Urinary bladder (tissue), 4 donors: ENCODE results near the gene CD44. TPM values are rescaled to one million over a fixed set of nuclear protein-coding genes. Genes with fewer than 3 reads are reported as not detected.
"Not testable (repeated sequence)": the region's sequence is repeated elsewhere in the genome, so short reads cannot be mapped to it uniquely, and the experiment has no call there.

ENCODE experiments used
- DNase-seq: peaks from one replicate; pipeline ENCODE4 v3.0.0-alpha.2; 2015; ENCODE audit errors: extremely low spot score
- H3K27ac ChIP-seq: one replicate; pipeline ENCODE4 v1.5.1; 2013; ENCODE audit warnings: low read depth, mild to moderate bottlenecking, moderate library complexity
- H3K36me3 ChIP-seq: one replicate; pipeline ENCODE4 v1.6.1; 2013; ENCODE audit warnings: mild to moderate bottlenecking, moderate library complexity; ENCODE audit not compliant: insufficient read depth
- H3K4me1 ChIP-seq: one replicate; pipeline ENCODE4 v1.6.1; 2013; ENCODE audit warnings: mild to moderate bottlenecking, moderate library complexity; ENCODE audit not compliant: insufficient read depth
- H3K4me3 ChIP-seq: one replicate; pipeline ENCODE4 v1.5.1; 2013; ENCODE audit warnings: low read depth, low read length
- WGBS: extraction: QIAGEN DNeasy Blood & Tissue Kit; methylation state at CpG from one replicate; pipeline ENCODE4 v1.1.7; 2013; 5-methylcytosine and 5-hydroxymethylcytosine counted together
- polyA plus RNA-seq: library from polyadenylated mRNA; stranded (reverse); fragments of 200-250 nt; gene quantifications from one replicate; pipeline ENCODE4 v1.2.3, GENCODE V29; 2013
- total RNA-seq: library from RNA; depleted of rRNA; stranded (reverse); fragments of >200 nt; gene quantifications from one replicate; pipeline ENCODE4 v1.2.3, GENCODE V29; 2014
- donor health status: healthy with polysubstance abuse.
- donor health status: healthy.

Gene CD44
- total and polyA plus RNA-seq, 2 donors, result 152 to 225 TPM

DNA sequence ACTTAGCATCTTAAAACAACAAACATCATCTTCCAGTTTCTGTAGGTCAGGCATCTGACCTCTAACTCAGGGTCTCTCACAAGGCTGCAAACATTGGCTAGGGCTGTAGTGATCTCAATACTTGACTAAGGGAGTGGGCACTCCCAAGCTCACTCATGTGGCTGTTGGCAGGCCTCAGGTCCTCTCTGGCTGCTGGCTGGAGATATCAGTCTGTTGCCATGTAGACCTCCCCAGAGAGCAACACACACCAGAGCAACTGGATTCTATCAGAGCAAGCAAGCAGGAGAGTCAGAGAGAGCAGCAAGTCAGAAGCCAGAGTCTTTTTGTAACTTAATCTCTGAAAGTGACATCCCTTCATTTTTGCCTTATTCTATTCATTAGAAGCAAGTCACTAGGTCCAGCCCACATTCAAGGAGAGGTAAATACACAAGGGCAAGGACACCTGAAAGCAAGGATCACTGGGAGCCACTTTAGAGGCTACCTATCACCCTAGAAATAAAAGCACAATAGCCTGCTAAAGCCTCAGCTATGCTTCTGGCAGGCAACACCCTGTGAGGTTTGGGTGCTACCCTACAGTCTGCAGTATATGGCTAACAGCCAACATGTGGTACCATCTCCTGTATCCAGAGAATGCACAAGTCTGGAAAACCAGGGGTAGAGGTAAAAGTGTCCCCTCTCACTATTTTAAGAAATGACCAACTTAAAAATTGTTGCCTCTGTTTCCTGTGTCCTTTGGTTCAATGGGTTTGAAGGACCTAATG lies 33.5 kb upstream of the CD44 start:
- no peak for DNase-seq

DNA sequence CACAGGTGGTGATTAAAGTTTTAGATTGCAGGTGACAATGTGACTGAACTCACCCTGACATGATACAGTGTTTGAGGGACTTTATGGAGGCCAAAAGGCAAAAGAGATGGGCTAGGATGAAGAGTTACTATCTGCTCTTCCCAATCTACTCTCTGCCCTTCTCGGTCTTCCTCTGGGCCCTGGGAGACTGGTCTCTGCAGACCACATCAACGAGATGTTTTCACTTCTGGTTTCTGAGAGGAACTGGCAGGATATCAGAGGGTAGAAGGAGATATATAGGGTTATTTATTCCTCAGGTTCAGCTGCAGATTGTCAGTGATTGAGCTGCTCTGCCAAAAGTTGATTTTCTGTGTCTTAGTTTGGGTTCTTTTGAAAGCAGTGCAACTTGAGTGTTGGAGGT lies 32.4 kb upstream of the CD44 start:
- no peak for DNase-seq
- 71% methylated on average over 2 of the region's 2 CpGs for WGBS

More for the DNA sequence above, 33.5 kb upstream of the CD44 start:
- no peak overlapping the region for H3K4me3 ChIP-seq
- no peak overlapping the region for H3K27ac ChIP-seq
- H3K36me3 ChIP-seq, result no peaks in the 10 kb centered on the region
- no peaks in the 10 kb centered on the region for H3K4me1 ChIP-seq

DNA sequence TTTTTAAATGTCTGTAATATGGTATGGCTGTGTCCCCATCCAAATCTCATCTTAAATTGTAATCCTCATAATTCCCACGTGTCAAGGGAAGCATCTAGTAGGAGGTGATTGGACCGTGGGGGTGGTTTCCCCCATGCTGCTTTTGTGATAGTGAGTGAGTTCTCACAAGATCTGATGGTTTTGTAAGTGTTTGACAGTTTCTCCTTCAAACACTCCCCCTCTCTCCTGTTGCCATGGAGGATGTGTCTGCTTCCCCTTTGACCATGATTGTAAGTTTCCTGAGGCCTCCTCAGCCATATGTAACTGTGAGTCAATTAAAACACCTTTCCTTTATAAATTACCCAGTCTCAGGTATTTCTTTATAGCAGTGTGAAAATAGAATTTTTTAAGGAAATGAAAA lies 31.1 kb upstream of the CD44 start:
- Histone ChIP-seq H3K27ac (no peak overlapping the region), H3K36me3 (no peaks in the 10 kb centered on the region), H3K4me3 (no peak overlapping the region), H3K4me1 (no peaks in the 10 kb centered on the region)
- DNase-seq, result no peak
- 76% methylated on average over 2 of the region's 2 CpGs for WGBS

More for the DNA sequence above, 32.4 kb upstream of the CD44 start:
- no peaks in the 10 kb centered on the region for H3K36me3 ChIP-seq
- H3K27ac ChIP-seq, result no peak overlapping the region
- H3K4me3 ChIP-seq, result no peak overlapping the region
- H3K4me1 ChIP-seq, result no peaks in the 10 kb centered on the region

DNA sequence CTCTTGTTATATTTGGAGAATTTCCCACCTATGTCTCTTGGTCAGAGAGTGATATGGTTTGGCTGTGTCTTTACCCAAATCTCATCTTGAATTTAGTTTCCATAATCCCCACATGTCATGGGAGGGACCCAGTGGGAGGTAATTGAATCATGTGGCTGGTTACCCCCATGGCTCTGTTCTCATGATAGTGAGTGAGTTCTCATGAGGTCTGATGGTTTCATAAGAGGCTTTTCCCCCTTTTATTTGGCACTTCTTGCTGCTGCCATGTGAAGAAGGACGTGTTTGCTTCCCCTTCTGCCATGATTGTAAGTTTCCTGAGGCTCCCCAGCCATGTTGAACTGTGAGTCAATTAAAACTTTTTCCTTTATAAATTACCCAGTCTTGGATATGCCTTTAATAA lies 30.6 kb upstream of the CD44 start:
- H3K27ac ChIP-seq, DNase-seq, H3K4me1 ChIP-seq, H3K4me3 ChIP-seq, H3K36me3 ChIP-seq: not testable (repeated sequence)
- WGBS, result 92% methylated on average over 1 of the region's 1 CpG

DNA sequence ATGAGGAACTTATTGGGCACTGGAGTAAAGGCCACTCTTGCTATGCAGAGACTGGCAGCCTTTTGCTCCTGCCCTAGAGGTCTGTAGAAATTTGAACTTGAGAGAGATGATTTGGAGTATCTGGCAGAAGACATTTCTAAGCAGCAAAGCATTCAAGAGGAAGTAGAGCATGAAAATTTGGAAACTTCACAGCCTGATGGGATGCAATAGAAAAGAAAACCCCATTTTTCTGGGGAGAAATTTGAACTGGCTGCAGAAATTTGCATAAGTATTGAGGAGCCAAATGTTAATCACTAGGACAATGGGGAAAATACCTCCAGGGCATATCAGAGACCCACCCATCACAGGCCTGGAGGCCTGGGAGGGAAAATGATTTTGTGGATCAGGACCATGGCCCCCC lies 29.9 kb upstream of the CD44 start:
- no peak overlapping the region for H3K27ac ChIP-seq
- no peaks in the 10 kb centered on the region for H3K36me3 ChIP-seq
- no peak for DNase-seq
- no peak overlapping the region for H3K4me3 ChIP-seq
- H3K4me1 ChIP-seq, result no peaks in the 10 kb centered on the region

DNA sequence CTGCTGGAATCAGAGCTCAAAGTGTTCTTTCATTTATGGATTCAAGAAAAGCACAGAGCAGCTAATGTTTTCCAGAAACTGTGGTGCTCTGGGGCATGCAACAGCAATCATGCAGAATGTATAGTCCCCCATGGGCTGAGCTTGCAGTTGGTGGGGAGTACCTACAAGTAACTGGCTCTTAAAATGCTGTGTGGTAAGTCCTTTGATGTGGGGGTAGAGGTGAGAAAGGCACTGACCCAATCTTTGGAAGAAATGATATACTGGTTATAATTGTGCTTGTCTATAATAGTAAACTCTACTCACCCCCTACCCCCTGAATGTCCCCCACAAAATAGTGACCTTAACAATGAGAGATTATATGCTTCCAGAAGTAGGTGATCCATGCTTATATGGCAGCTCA lies 29.1 kb upstream of the CD44 start:
- no peaks in the 10 kb centered on the region for H3K4me1 ChIP-seq
- H3K36me3 ChIP-seq, result no peaks in the 10 kb centered on the region
- no peak overlapping the region for H3K27ac ChIP-seq
- DNase-seq, result no peak
- H3K4me3 ChIP-seq, result no peak overlapping the region

DNA sequence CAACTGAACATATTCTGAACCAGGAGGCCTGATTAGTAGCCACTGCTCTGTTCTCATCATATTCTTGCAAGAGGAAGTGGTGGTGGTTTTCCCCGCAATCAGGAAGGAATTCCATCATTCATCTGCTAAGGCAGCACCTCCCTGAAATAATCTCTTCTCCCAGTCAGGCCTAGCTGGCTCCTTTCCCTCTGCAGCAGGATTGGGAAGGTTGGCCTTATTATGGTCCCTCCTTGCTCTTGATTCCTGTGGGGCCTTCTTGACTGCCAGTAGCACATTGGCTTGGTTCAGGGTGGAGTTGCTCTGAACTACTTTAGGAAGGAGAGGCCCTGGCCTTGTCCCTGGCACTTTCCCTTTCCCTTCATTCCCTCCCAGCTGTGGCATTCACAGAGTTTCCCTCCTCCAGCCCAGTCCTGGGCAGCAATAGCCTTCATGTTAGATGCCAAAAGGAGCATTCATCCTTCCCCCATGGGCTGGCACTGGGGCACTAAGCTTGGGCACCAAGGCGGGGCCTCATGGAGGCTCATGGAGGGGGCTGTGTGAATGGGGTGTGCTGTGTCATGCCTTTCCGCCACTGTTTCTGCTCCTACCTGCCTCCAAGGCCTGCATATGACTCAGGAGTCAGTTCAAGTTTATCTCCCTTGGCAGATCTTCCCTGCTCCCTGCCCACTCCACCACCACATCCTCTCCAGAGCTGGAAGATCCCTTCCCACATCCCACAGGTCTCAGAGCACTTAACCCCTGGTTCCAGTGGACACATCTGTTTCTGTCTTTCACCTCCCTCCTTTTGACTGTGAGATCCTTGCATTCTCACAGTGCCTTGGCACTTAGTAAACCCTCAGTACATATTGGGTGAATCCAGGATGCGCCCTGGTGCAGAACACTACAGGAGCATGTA lies 27.6 kb upstream of the CD44 start:
- WGBS, result 89% methylated on average over 4 of the region's 4 CpGs
- Histone ChIP-seq H3K4me3 (no peak overlapping the region), H3K27ac (peak overlapping the region; percentile 35), H3K4me1 (no peaks in the 10 kb centered on the region), H3K36me3 (no peaks in the 10 kb centered on the region)
- DNase-seq, result no peak

DNA sequence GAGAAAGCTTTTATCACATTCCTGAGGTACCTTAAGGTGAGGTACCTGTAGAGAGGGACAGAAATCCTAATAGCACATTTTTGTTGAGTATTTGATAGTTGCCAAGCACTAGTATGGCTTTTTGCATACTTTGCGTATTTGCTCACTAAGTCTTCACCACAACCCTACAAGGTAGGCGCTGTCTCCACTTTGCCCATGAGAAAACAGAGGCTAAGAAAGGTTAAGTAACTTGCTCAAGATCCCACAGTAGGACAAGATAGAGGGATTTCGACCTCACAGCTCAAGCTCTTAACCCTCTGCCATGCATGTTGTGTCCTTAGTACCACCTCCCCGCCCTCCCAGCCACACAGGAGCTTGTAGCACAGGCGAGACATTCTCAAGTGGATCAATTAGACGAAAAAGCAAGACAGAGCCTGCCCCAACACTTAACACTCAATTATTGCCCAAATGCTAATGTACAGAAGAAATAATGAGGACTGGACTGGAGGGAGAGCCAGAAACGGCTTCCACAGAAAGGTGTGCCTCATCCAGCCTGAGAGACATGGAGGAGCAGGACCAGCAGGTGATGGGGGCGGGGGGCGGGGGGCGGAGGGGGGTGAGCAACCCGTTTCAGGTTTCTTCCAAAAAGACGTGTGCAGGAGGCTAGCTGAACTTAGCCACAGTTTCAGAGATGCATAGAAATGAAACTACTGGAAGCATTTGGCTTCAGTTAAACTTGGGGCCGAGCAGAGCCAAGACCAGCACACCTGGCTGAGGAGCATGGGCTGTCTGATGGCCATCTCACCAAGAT lies 26.7 kb upstream of the CD44 start:
- no peak overlapping the region for H3K4me3 ChIP-seq
- DNase-seq, result no peak
- no peaks in the 10 kb centered on the region for H3K36me3 ChIP-seq
- H3K4me1 ChIP-seq, result no peaks in the 10 kb centered on the region
- WGBS, result 90% methylated on average over 13 of the region's 13 CpGs
- H3K27ac ChIP-seq, result no peak overlapping the region

DNA sequence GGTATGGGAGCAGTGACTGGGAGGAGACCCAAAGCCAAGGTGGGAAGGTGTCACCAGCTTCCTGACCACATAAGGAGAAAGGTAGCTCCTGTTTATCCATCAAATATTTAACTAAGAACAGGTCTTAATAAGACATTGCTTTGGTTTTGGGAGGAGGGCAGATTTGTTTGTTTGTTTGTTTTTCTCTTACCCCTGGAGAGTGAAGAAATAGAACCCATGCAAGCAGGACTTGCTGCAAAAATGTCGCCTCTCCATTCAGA lies 26.2 kb upstream of the CD44 start:
- Histone ChIP-seq H3K4me3 (no peak overlapping the region), H3K27ac (no peak overlapping the region), H3K4me1 (no peaks in the 10 kb centered on the region), H3K36me3 (no peaks in the 10 kb centered on the region)
- WGBS, result 96% methylated on average over 1 of the region's 1 CpG
- no peak for DNase-seq

DNA sequence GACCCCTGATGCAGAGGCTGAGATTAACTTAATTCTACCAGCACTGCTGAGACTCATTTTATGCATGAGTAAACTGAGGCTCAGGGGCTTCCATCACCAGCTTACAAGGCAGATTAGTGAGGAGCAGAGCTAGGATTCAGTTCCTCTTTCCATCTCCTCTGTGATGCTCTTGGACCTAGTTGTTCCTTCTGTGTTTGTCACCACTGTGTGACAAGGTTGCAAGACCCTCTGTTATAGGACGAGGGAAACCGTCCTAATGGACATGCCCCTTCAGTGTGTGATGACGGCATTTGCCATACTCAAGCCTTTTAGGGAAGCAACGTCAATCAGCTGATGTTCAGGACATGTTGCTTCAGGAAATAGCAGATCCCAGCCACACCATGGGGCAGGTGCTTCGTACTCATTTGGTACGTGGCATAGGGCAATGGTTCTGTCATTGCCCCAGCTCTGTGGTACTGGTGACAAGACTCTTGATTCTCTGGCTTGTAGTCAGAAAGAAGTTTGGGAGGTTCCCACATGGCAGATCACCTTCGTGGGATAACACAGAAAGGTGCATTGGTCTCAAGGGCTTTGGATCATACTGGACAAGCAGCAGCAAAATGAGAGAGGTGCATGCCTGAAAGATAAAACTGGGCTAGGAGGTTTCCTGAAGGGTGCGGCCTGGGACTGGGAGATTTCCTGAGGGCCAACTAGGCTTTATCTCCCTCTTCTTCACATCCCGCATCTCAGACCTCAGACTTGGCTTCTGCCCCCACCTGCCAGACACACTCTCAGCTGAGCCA lies 23.9 kb upstream of the CD44 start:
- DNase-seq, result no peak
- 87% methylated on average over 9 of the region's 9 CpGs for WGBS
- H3K27ac ChIP-seq, result no peak overlapping the region

DNA sequence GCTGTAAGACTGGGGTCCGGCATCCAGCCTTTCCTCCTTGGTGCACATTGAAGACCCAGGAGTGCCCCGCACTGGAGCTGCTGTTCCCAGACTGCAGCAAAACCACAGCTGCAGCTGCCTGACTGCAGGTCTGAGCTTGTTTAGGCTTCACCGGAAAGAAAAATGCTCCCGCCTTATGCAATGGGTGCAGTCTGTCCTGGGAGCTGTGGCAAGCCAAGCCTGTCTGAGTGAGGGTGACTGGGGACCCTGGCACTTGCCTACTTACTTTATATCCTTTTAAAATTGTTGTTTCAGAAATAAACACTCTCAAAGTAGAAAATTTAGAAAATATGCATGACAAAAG lies 23.3 kb upstream of the CD44 start:
- 82% methylated on average over 4 of the region's 4 CpGs for WGBS
- no peak overlapping the region for H3K27ac ChIP-seq
- H3K4me1 ChIP-seq, result no peaks in the 10 kb centered on the region
- no peaks in the 10 kb centered on the region for H3K36me3 ChIP-seq
- H3K4me3 ChIP-seq, result no peak overlapping the region
- no peak for DNase-seq

More for the DNA sequence above, 23.9 kb upstream of the CD44 start:
- Histone ChIP-seq H3K4me3 (no peak overlapping the region), H3K36me3 (no peaks in the 10 kb centered on the region), H3K4me1 (no peaks in the 10 kb centered on the region)

DNA sequence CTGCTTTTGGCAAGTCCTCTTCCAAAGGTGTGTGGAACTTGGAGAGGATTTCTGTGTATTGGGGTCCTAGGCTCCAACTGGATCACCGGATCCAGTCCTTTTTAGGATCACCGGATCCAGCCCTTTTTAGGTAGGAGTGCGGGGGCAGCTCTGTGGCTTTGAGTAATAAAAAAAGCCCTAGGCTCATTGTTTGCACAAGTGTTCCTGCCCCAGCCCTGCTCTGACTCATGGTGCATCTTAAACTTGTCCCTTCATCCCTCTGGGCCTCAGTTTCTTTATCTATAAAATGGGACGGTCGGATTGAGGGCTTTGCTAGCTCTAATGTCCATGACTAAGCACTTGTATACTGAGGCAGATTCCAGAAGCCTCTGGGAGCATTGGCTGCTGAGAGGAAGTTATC lies 22.7 kb upstream of the CD44 start:
- DNase-seq, result no peak
- Histone ChIP-seq H3K4me1 (no peaks in the 10 kb centered on the region), H3K36me3 (no peaks in the 10 kb centered on the region), H3K4me3 (no peak overlapping the region), H3K27ac (no peak overlapping the region)
- 69% methylated on average over 5 of the region's 5 CpGs for WGBS
